SJCRH30 (cell line): ENCODE data around the gene FDX1. TPM values are rescaled to one million over a fixed set of nuclear protein-coding genes. Genes with fewer than 3 reads are reported as not detected.

Experiments
- DNase-seq, 2 experiments: peaks; one replicate each; pipeline ENCODE4 v3.0.0-alpha.2; 2015 to 2020
- H3K27ac ChIP-seq: fragments of 250-450 bp; sonication (Bioruptor Pico); 2 replicates; pipeline ENCODE4 v1.5.1; 2020; ENCODE audit warnings: mild to moderate bottlenecking, moderate library complexity
- H3K27me3 ChIP-seq: fragments of 250-450 bp; sonication (Bioruptor Pico); 2 replicates; pipeline ENCODE4 v1.5.1; 2020; ENCODE audit warnings: mild to moderate bottlenecking, moderate library complexity
- H3K36me3 ChIP-seq: fragments of 250-450 bp; sonication (Bioruptor Pico); 2 replicates; pipeline ENCODE4 v1.5.1; 2020; ENCODE audit warnings: mild to moderate bottlenecking, moderate library complexity
- H3K4me1 ChIP-seq: fragments of 250-450 bp; sonication (Bioruptor Pico); 2 replicates; pipeline ENCODE4 v1.5.1; 2020; ENCODE audit warnings: mild to moderate bottlenecking, moderate library complexity
- H3K4me3 ChIP-seq: fragments of 250-450 bp; sonication (Bioruptor Pico); 2 replicates; pipeline ENCODE4 v1.5.1; 2020; ENCODE audit warnings: mild to moderate bottlenecking, moderate library complexity
- H3K9me3 ChIP-seq: fragments of 250-450 bp; sonication (Bioruptor Pico); replicated peaks from 2 replicates; pipeline ENCODE4 v1.5.1; 2020; ENCODE audit warnings: mild to moderate bottlenecking, moderate library complexity
- total RNA-seq: library from RNA; depleted of rRNA; stranded (reverse); fragments of >200 nt; shearing (Covaris generic); gene quantifications from 2 replicates; pipeline ENCODE4 v1.2.3, GENCODE V29; 2014; rRNA removed

Gene FDX1
- total RNA-seq, 1 experiment from 2014 or later: 8.3 TPM

GRCh38 chr11:110497231-110497978 lies 67.7 kb downstream of the FDX1 start:
- no peak overlapping the region for H3K27ac ChIP-seq
- no peak overlapping the region for H3K4me3 ChIP-seq
- no peaks in the 10 kb centered on the region for H3K9me3 ChIP-seq
- no peaks in the 10 kb centered on the region for H3K4me1 ChIP-seq
- H3K27me3 ChIP-seq: no peaks in the 10 kb centered on the region
- no peak for DNase-seq
- H3K36me3 ChIP-seq: no peaks in the 10 kb centered on the region

GRCh38 chr11:110501428-110501827 lies 71.7 kb downstream of the FDX1 start:
- H3K36me3 ChIP-seq: no peaks in the 10 kb centered on the region
- no peaks in the 10 kb centered on the region for H3K27me3 ChIP-seq
- no peak overlapping the region for H3K27ac ChIP-seq
- no peak overlapping the region for H3K4me3 ChIP-seq
- H3K4me1 ChIP-seq: no peaks in the 10 kb centered on the region
- DNase-seq: no peak
- H3K9me3 ChIP-seq: no peaks in the 10 kb centered on the region

- H3K4me1 ChIP-seq: no peaks in the 10 kb centered on the region
- no peak overlapping the region for H3K27ac ChIP-seq
- no peaks in the 10 kb centered on the region for H3K36me3 ChIP-seq
- no peak for DNase-seq
- H3K4me3 ChIP-seq: no peak overlapping the region
- no peaks in the 10 kb centered on the region for H3K27me3 ChIP-seq
- no peaks in the 10 kb centered on the region for H3K9me3 ChIP-seq
These were observed 76.0 kb downstream of the FDX1 start for GRCh38 chr11:110505528-110506284.

- Histone ChIP-seq H3K36me3 (no peaks in the 10 kb centered on the region), H3K27ac (no peak overlapping the region), H3K4me1 (no peaks in the 10 kb centered on the region), H3K27me3 (no peaks in the 10 kb centered on the region), H3K4me3 (no peak overlapping the region), H3K9me3 (no peaks in the 10 kb centered on the region)
- DNase-seq: no peak
These were observed 77.6 kb downstream of the FDX1 start for GRCh38 chr11:110507328-110507727.

- no peak for DNase-seq
- Histone ChIP-seq H3K9me3 (no peaks in the 10 kb centered on the region), H3K4me1 (no peaks in the 10 kb centered on the region), H3K27ac (no peak overlapping the region), H3K27me3 (no peaks in the 10 kb centered on the region), H3K4me3 (no peak overlapping the region), H3K36me3 (no peaks in the 10 kb centered on the region)
These were observed 79.0 kb downstream of the FDX1 start for GRCh38 chr11:110508786-110509185.

- no peak overlapping the region for H3K4me3 ChIP-seq
- no peaks in the 10 kb centered on the region for H3K36me3 ChIP-seq
- H3K4me1 ChIP-seq: no peaks in the 10 kb centered on the region
- no peaks in the 10 kb centered on the region for H3K27me3 ChIP-seq
- no peaks in the 10 kb centered on the region for H3K9me3 ChIP-seq
- no peak for DNase-seq
- H3K27ac ChIP-seq: no peak overlapping the region
These were observed 79.7 kb downstream of the FDX1 start for GRCh38 chr11:110509472-110509871.

- no peaks in the 10 kb centered on the region for H3K27me3 ChIP-seq
- no peaks in the 10 kb centered on the region for H3K9me3 ChIP-seq
- no peaks in the 10 kb centered on the region for H3K36me3 ChIP-seq
- no peak overlapping the region for H3K4me3 ChIP-seq
- no peak overlapping the region for H3K27ac ChIP-seq
- H3K4me1 ChIP-seq: no peaks in the 10 kb centered on the region
- DNase-seq: no peak
These were observed 82.3 kb downstream of the FDX1 start for GRCh38 chr11:110512026-110512425.

GRCh38 chr11:110513259-110513801 lies 83.6 kb downstream of the FDX1 start:
- Histone ChIP-seq H3K4me3 (no peak overlapping the region), H3K4me1 (no peaks in the 10 kb centered on the region), H3K27me3 (no peaks in the 10 kb centered on the region), H3K36me3 (no peaks in the 10 kb centered on the region), H3K27ac (no peak overlapping the region), H3K9me3 (no peaks in the 10 kb centered on the region)
- no peak for DNase-seq

GRCh38 chr11:110513846-110514437 lies 84.2 kb downstream of the FDX1 start:
- Histone ChIP-seq H3K27me3 (no peaks in the 10 kb centered on the region), H3K36me3 (no peaks in the 10 kb centered on the region), H3K4me3 (no peak overlapping the region), H3K9me3 (no peaks in the 10 kb centered on the region), H3K4me1 (no peaks in the 10 kb centered on the region), H3K27ac (no peak overlapping the region)
- no peak for DNase-seq

Other genes with a start within 250 kb of the FDX1 start
- 85.8 and 97.9 TPM in 2 replicates for gene RDX, start 133.3 kb upstream of the FDX1 start, total RNA-seq